Measurements from ENCODE around the gene POLR3K.

The POLR3K gene

DNA sequence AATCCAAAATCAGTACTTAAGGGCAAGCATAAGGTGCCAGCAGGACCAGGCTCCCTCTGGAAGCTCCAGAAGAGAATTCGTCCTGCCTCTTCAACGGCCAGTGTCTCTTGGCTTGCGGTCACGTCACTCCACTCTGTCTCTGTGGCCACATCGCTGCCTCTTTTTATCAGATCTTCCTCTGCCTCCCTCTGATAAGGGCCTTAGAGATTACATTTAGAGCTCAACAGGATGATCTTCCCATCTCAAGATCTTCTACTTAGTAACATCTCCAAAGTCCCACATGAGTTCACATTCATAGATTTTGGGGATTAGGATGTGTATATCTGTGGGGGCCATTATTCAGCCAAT lies 41.5 kb upstream of the POLR3K start:
- no peak for DNase-seq (ENCODE audit: extremely low spot score)
- TF ChIP-seq, protein P1, sequence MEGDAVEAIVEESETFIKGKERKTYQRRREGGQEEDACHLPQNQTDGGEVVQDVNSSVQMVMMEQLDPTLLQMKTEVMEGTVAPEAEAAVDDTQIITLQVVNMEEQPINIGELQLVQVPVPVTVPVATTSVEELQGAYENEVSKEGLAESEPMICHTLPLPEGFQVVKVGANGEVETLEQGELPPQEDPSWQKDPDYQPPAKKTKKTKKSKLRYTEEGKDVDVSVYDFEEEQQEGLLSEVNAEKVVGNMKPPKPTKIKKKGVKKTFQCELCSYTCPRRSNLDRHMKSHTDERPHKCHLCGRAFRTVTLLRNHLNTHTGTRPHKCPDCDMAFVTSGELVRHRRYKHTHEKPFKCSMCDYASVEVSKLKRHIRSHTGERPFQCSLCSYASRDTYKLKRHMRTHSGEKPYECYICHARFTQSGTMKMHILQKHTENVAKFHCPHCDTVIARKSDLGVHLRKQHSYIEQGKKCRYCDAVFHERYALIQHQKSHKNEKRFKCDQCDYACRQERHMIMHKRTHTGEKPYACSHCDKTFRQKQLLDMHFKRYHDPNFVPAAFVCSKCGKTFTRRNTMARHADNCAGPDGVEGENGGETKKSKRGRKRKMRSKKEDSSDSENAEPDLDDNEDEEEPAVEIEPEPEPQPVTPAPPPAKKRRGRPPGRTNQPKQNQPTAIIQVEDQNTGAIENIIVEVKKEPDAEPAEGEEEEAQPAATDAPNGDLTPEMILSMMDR (IDR thresholded peaks at IDR 0.05; ENCODE audit: control extremely low read depth, extremely low read depth, low read depth, missing control alignments), result no peak
- ChIA-PET CTCF (interaction anchor here (0.9 to 18.3 kb wide), 4 partner anchors 23 to 46 kb away, joined by 3 to 701 read pairs (median 18); partner anchors contain the start of genes MPG, POLR3K, RHBDF1 and SNRNP25), POLR2A (no interaction called here)

DNA sequence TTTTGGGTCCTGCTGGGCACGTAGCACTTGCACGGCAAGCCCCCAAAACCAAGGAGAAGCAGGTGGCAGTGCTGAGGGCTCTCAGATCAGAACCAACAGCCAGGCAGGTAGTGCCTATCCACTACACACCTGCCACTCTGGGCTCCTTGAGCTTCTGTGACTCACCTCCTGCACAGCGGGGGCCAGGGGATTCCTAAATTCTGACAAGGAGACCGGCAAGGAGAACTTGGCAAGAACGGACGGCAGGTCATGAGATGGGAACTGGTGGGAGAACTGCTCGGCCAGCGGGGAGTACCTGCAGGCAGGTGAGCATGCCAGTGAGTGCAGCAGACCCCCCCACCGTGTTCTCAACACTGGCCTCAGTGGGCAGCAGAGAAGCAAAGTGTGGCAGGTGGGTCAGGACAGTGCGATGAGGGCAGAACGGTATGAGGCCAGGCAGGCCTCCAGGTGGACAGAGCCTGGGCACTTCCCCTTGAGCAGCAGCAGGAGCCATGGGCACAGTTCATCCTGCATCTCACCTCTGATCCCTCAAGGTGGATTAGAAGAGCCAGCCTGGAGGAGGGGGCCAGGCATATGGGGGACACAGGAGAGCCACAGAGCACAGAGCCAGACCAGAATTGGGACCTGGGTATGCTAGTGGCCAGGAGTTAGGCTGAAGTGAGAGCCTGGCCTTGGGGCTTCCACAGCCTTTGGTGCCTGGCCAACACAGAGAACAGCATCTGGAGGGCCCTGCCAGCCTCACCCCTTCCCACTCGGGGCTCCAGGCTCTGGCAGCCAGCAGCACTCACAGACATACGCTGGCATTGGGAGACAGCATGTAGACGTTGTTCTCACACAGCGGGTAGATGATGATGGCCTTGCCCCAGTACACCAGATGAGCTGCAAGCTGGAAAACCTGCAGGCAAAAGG lies 39.3 kb upstream of the POLR3K start:
- no peak for DNase-seq (ENCODE audit: extremely low spot score)
- TF ChIP-seq, protein P1 (IDR thresholded peaks at IDR 0.05; ENCODE audit: control extremely low read depth, extremely low read depth, low read depth, missing control alignments), result no peak
- ChIA-PET CTCF (interaction anchor here (18.3 kb wide), 1 partner anchor 21 kb away, joined by 701 read pairs; the partner anchor contains the start of genes MPG and RHBDF1), POLR2A (no interaction called here)

DNA sequence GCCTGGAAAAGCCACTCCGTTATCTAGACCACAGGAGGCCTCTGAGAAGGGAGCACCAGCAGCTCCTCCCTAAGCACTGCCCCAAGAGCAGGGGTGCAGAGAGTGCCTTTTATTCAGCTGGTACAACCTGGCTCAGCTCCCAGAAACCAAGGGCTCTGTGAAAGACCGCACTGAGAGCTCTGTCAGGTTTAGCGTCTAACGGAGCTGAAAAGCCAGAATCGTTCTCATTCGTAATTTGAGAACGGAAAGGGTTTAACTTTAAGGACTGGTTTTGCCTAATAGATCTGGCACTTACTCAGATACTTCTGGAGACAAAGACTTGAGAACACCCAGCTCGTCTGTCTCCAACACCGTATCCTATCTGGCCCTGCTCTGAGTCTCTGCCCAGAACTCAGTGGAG lies 38.1 kb upstream of the POLR3K start:
- ChIA-PET POLR2A (no interaction called here), CTCF (interaction anchor here (18.3 kb wide), 1 partner anchor 20 kb away, joined by 701 read pairs; the partner anchor contains the start of genes MPG and RHBDF1)
- no peak for DNase-seq (ENCODE audit: extremely low spot score)

DNA sequence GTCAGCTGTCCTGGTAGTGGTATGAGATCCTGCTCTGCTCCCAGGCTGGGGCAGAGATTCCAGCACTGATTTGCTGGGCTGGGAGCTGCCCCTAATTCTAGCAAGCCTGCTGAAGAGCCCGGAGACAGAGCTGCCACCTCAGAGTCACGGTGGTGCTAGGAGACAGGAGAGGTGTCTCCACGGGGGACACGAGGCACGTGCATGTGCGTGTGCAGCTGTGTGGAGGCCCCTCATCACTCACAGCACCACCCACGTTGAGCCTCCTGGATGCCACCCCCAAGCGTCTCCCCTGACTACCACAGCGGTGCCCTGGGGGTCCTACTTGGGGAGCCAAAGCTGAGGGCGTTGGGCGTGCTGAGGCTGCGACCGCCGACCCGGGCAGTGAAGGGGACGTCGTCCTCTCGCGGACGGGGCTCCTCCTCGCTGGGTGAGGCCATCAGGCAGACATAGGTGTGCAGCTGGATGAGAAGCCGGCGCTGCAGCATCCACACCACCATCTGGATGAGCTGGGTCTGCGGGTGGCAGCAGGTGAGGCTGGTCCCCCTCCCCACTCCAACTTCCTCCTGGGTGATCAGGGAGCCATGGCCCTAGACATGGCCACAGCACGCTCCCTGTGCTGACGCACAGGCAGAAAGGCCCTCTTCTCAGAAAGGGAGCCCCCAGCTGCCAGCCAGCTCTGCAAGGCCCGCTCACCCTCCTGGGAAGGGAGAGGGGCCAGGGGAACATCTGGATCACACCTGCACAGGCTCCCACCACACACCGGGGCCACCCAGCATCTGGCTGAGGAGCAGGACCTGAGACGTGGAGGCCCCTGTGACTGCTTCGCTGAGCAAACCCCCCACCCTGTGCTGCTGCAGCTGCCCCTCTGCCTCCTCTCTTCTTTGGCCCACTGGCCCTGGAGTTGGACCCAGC lies 36.2 kb upstream of the POLR3K start:
- no peak for DNase-seq (ENCODE audit: extremely low spot score)
- CTCF ChIA-PET, result interaction anchor here (18.3 kb wide), 1 partner anchor 18 kb away, joined by 701 read pairs; the partner anchor contains the start of genes MPG and RHBDF1
- TF ChIP-seq, protein P1 (IDR thresholded peaks at IDR 0.05; ENCODE audit: control extremely low read depth, extremely low read depth, low read depth, missing control alignments), result no peak
- POLR2A ChIA-PET, result no interaction called here

More for the DNA sequence above, 38.1 kb upstream of the POLR3K start:
- TF ChIP-seq, protein P1 (IDR thresholded peaks at IDR 0.05; ENCODE audit: control extremely low read depth, extremely low read depth, low read depth, missing control alignments), result no peak

DNA sequence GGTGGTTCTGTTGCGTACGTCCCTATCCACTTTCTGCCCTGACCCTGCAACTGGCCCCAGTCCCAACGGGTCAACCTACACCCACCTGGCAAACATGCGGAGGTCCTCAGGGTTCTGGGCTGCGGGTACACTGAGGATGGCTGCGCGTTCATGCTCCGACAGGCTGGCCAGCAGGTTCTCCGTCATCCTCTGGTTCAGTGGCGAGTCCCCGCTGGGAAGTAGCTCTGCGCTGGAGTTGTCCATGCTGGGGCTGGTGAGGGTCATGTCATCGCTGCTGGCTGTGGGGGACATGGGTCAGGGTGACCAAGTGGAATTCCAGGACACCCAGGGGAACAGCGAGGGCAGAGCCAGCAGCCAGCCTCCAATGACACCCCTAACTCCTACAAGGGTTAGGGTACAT lies 35.2 kb upstream of the POLR3K start:
- no peak for DNase-seq (ENCODE audit: extremely low spot score)
- POLR2A ChIA-PET, result no interaction called here
- CTCF ChIA-PET, result interaction anchor here (18.3 kb wide), 1 partner anchor 17 kb away, joined by 701 read pairs; the partner anchor contains the start of genes MPG and RHBDF1
- TF ChIP-seq, protein P1 (IDR thresholded peaks at IDR 0.05; ENCODE audit: control extremely low read depth, extremely low read depth, low read depth, missing control alignments), result no peak

DNA sequence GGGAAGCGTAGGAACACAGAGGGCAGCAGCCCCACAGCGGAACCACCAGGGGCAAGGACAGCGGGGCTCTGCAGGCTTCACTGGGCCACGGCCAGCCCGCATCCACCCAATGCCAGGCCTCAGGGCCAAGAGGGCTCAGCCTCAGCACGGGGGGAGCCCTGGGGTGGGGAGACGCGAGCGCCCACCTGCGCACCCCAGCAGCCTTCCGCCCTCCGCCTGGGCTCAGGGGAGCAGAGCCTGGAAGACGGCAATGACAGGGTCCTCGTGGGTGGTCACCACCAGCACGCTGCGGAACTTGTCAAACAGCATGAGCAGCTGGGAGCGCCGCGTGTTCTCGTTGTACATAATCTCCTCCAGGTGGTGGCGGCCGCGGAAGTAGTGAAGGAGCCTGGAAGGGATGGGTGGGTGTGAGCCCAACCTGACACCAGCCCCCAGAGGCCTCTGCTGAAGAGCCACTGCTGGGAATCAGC lies 33.1 kb upstream of the POLR3K start:
- no peak for DNase-seq (ENCODE audit: extremely low spot score)
- ChIA-PET CTCF (interaction anchor here (1.4 to 32.8 kb wide), 3 partner anchors 4 to 94 kb away, joined by 3 to 701 read pairs (median 701); partner anchors contain the start of genes HBQ1, MPG and RHBDF1), POLR2A (no interaction called here)
- TF ChIP-seq, protein P1 (IDR thresholded peaks at IDR 0.05; ENCODE audit: control extremely low read depth, extremely low read depth, low read depth, missing control alignments), result no peak

All from GM10248 (cell line).